ENCODE measurements around the gene GART.

DNA sequence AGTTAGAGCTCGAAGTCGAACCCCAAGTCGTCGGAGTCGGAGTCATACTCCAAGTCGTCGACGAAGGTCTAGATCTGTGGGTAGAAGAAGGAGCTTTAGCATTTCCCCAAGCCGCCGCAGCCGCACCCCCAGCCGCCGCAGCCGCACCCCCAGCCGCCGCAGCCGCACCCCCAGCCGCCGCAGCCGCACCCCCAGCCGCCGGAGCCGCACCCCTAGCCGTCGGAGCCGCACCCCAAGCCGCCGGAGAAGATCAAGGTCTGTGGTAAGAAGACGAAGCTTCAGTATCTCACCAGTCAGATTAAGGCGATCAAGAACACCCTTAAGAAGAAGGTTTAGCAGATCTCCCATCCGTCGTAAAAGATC, 13.0 kb upstream of the GART start:
- TF ChIP-seq POLR2A (IDR thresholded peaks at IDR 0.05; ENCODE audit: low read length), result no peak
- TF ChIP-seq GATA1 (IDR thresholded peaks at IDR 0.05; ENCODE audit: low read depth, low read length), result no peak
